HG02970 (cell line): ENCODE measurements around the gene ARRDC3.
"Not testable (repeated sequence)": the region's sequence is repeated elsewhere in the genome, so short reads cannot be mapped to it uniquely, and the experiment has no call there.

ENCODE experiments used
- ATAC-seq: cut with Tn5 transposase; IDR thresholded peaks from one replicate; pipeline ENCODE4 v1.9.1; 2021; ENCODE audit warnings: mild to moderate bottlenecking, moderate library complexity, moderate number of reproducible peaks; ENCODE audit not compliant: unreplicated experiment, low FRiP score

ARRDC3 gene

GRCh38 chr5:91385596-91385995, 2.5 kb upstream of the ARRDC3 start:
- ATAC-seq, result not testable (repeated sequence)

DNA sequence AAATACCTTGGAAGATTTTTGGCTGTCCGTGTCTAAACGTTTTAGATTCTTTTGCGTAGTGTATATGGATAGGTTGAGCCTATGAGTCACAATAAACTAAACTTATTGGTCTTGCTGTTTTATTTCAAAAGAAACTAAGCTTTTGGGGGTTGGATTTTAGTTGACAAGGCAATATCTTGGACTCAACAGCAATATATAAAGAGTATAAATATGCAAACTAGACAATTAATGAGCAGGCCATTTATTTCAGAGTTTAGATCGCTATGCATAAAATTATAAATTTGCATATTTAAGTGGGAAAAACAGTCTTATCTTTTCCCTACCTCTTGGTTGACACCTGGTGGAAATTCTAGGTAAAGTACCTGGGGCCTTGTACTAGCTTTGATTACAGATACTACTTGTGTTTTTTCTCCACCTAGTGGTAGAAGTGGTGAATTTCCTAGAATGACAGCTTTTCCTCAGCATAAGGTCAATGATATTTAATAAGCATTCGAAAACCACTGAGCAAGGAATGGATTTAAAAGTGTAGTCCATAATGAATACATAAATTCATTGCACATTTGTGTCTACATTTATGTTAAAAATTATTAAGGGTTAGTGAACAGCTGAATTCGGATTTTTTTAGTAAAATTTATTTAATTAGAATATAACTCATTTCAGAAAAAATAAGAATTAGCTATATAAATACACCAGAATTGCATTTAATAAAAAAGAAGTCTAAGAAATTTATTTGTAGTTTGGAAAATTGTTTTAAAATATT, 1.7 kb upstream of the ARRDC3 start:
- ATAC-seq, result no peak

GRCh38 chr5:91383956-91384300, 811 bp upstream of the ARRDC3 start:
- ATAC-seq, result no peak

- no peak for ATAC-seq
Measured at GRCh38 chr5:91382530-91383026, 539 bp downstream of the ARRDC3 start.

DNA sequence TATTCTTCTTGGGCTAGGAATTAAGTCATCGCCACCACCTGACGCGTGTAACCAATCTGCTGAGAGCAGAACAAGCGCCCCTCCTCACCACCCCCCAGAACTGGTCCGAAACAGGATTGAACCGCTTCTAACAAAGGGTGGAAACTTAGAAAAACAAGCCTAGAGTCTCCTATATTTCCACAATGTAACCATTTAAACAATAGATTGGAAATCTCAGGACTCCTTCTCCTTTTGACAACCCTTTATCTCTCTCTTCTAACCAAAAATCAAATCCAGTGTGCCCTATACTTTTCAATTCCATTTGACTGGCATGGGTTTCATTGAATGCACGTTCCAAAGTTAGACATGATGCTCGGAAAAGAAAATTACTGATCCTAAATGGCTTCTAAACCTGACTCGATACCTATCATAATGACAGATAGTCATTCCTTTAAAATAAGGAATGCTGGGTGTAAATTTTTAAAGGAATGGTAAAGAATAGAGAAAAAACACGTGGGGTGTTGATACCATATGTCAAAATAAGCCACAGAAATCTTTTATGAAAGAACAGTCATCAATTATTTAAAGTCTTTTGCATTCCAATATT, 1.2 kb downstream of the ARRDC3 start:
- no peak for ATAC-seq

DNA sequence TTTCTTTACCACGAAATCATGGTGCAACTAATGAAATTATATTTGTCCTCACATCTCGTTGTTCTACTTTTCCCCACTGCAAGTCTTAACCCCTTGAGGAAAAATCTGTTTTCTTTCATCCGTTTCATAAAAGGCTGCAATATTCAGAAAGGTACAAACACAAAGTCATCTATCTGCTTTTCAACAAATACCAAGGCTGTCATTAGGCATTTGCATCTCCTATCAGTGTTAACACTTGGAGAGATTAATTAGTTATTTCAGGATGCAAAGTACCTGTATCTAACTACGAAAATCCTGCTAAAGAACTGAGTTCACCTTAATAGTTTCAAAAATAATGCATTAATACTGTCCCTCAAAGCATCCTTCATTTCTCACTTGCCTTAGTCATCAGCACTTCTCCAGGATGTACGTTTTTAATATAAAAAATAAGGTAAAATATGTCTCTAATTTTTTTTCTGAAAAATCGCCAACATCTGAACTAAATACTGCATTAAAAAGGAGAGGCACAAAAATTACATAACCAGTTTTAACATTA, 1.8 kb downstream of the ARRDC3 start:
- ATAC-seq, result no peak

GRCh38 chr5:91380491-91381238, 2.5 kb downstream of the ARRDC3 start:
- peak; percentile 47 for ATAC-seq

- peak; percentile 60 for ATAC-seq
Measured at GRCh38 chr5:91379914-91380490, 3.1 kb downstream of the ARRDC3 start.

DNA sequence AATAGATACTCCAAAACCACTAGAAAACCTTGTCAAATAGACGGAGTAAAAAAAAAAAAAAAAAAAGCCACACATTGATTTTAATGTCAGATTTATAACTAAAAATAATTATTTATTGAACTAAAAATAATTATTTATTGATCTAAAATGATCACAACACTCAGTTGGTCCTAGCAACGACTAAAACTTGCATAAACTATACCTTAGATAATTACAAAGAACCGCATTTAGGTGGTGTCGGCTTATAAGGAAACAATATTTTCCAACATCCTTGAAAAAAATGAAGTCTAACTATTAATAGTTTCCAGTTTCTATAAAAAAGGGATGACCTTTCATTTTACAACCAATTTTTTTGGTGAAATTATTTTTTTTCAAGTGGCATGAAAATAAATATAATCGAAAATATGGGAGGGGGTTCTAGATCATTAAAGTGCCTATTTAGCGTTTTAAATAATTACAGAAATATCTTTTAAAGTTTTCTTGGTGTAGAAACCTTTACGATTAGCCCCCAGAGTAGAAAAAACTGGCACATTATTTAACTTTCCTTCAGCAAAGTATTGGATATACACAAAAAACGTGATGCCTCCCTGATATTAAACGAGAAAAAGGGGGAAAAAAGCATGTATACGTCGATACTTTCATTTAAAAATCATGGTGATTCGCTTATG, 3.7 kb downstream of the ARRDC3 start:
- ATAC-seq, result no peak

- ATAC-seq, result no peak
Measured at GRCh38 chr5:91378752-91379211, 4.3 kb downstream of the ARRDC3 start.

DNA sequence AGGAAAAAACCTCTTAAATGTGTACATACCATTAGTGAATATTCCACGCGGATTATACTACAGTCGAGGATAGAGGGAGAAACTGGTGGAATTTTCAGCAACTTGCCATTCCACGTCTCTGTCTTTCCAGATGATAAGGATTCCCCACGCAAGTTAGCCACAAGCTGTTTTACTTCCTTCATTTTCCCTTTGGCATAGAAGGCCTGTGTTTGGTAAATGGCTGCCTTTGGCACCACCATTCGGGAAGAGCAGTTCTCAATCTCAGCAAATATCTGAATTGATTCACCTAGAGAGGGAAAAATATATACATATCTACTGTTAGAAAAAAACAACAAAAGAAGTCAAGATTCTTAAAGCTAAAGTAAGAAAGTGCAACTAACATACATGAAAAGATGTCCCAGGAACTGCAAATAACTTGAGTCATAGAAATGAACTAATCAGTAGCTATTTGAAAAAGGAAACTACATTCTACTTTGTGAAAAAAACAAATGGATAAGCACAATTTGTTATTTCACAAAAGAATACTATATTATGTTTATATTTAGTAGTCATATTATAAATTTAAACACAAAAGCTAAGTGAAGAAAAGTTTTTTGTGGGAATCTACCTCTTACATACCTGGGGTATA, 8.1 kb downstream of the ARRDC3 start:
- ATAC-seq, result no peak

GRCh38 chr5:91373600-91373999, 9.5 kb downstream of the ARRDC3 start:
- no peak for ATAC-seq

DNA sequence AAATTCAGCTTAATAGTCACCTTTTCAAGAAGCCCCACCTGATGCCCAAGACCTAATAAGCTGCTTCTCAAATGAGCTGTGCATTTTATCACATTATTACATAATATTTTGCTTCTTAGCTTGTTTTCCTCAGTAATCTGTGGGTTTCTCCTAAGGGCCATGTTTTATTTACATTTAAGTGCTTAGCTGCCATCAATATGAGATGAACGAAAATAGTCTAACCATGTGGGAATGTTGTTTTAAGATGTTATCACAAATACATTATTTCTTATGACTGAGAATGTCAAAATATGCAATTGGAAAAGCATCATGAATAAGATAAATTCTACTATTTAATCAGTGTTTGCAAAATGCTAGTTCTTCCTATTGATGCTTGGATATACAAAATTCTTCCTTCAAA, 10.1 kb downstream of the ARRDC3 start:
- ATAC-seq, result no peak

- no peak for ATAC-seq
Measured at GRCh38 chr5:91369480-91369879, 13.6 kb downstream of the ARRDC3 start.

DNA sequence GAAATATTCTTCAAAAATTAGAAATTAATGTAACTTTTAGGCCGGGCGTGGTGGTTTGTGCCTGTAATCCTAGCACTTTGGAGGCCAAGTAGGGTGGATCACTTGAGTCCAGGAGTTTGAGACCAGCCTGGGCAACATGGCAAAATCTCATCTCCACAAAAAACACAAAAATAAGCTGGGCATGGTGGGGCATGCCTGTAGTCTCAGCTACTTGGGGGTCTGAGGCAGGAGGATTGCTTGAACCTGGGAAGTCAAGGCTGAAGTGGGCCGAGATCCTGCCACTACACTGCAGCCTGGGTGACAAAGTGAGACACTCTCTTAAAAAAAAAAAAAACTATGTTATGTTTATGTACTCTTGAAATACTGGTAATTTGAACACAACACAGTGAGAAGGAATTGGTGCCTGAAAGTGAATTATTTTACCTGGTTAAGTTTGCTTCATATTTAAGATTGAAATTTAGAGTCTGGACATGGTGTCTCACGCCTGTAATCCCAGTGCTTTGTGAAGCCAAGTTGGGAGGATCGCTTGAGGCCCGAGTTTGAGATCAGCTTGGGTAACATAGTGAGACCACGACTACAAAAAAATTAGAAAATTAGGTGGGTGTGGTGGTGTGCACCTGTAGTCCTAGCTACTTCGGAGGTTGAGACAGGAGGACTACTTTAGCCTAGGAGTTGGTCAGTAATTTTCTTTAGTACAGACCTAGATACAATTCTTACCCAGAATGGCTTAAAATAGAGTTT, 15.0 kb downstream of the ARRDC3 start:
- ATAC-seq, result no peak

GRCh38 chr5:91367344-91367743, 15.8 kb downstream of the ARRDC3 start:
- ATAC-seq, result no peak

GRCh38 chr5:91366551-91366950, 16.6 kb downstream of the ARRDC3 start:
- ATAC-seq, result no peak

GRCh38 chr5:91365498-91365897, 17.6 kb downstream of the ARRDC3 start:
- no peak for ATAC-seq

- ATAC-seq, result no peak
Measured at GRCh38 chr5:91362935-91363334, 20.2 kb downstream of the ARRDC3 start.
